ENCODE data around the gene BAHCC1.

BAHCC1 gene

DNA sequence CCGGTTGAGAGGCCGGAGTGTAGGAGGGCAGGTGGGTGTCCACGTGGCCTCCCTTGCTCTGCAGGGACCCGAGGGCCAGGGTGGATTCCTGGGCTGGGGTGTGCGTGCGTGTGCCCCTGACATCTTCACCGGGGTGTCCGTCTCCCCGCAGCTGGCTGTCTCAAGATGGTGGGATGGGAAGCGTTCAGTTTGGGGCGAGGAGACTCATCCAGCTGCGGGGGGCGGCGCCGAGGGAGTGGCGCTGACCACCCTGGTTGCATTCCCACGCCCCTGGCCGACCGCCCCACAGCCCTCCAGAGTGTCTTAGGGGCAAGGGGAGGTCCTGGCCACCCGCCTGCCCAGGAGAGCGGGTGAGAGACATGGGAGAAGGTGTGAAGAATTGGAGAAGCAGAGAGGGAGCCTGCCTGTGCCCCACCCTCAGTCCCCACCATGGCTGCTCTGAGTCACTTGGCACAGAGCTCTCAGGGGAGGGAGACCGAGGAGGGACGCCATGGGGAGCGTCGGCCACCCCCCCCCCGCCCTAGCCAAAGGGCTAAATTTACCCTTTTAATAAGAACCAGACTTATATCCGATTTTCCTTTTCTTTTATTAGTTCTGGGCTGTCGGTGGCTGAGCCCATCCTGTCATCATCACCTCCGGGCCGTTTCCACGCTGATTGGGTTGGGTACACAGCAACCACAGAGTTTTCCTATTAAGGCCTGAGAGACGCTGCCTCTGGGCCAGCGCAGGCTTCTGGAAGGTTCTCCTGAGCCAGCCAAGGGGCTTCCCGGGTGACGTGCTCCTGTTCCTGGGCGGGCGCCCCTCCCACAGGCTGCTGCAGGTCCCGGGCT lies 22.0 kb downstream of the BAHCC1 start (continued):
- no peak for TF ChIP-seq ZNF514 (tag by site-specific recombination; IDR thresholded peaks at IDR 0.05)
- peak; percentile 16; the same call in 1 of the 2 replicates for TF ChIP-seq GLIS2 (tag by site-specific recombination; IDR thresholded peaks at IDR 0.05)
- no peak for TF ChIP-seq ZNF335 (tag by site-specific recombination; conservative IDR thresholded peaks at IDR 0.05)
- no peak for TF ChIP-seq ZIC2 (tag by site-specific recombination; IDR thresholded peaks at IDR 0.05)
- TF ChIP-seq, protein P1, sequence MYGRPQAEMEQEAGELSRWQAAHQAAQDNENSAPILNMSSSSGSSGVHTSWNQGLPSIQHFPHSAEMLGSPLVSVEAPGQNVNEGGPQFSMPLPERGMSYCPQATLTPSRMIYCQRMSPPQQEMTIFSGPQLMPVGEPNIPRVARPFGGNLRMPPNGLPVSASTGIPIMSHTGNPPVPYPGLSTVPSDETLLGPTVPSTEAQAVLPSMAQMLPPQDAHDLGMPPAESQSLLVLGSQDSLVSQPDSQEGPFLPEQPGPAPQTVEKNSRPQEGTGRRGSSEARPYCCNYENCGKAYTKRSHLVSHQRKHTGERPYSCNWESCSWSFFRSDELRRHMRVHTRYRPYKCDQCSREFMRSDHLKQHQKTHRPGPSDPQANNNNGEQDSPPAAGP (tag by site-specific recombination; IDR thresholded peaks at IDR 0.05) = peak; percentile 16; the same call in 1 of the 2 replicates
- no peak for TF ChIP-seq ZNF558 (tag by site-specific recombination; IDR thresholded peaks at IDR 0.05)

DNA sequence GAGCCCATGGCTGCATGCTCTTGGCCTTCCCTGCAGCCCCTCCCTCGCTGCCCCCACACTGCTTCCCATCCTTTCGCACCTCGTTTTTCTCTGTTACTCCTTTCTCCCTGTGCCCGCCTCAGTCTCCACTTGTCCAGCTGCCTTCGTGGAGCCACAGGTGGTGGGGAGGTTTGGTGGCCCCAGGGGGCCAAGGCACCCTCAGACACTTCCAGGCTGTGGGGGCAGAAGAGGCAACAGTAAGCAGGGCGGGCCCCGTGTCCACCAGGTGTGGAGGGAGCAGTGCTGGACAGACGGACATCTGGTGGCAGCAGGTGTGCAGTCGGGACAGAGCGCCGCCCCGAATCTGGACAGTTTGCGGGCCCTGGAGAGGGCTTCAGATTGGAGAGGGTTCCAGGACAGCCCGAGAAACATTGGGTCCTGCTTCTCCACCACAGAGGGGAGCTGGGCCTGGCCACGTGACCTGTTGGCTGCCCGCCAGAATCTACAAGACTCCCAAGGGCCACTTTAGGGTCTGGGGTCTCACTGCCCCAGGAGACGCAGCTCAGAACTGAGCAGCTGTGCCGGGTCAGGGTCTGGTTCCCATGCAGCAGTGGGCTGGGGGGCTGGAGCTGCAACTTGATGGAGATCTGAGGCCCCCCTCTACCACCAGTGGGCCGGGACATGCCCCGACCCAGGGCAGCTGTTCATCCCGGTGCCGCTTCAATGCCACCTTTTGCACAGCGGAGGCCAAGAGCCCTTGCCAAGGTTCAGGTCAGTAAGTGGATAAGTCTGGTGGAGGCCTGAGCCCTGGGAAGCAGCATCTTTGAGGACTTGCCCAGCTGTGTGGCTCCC lies 22.8 kb downstream of the BAHCC1 start:
- H3K4me1 ChIP-seq (ENCODE audit: control insufficient read depth, insufficient read depth, low read length) = peaks cover 14% of the 10 kb centered on the region
- no peaks in the 10 kb centered on the region for H3K36me3 ChIP-seq (ENCODE audit: control insufficient read depth in 2 of 2, insufficient read depth in 1 of 2, low read length in 2 of 2)
- ChIA-PET CTCF (interaction anchor here (1.1 kb wide), 1 partner anchor 23 kb away, joined by 5 read pairs; no protein-coding TSS in a partner anchor), POLR2A (interaction anchor here (0.9 to 1.9 kb wide), 8 partner anchors 9 to 179 kb away, joined by 3 to 35 read pairs (median 6); partner anchors contain the start of genes BAHCC1, NDUFAF8, SLC38A10 and TEPSIN)
- TF ChIP-seq, protein P2, sequence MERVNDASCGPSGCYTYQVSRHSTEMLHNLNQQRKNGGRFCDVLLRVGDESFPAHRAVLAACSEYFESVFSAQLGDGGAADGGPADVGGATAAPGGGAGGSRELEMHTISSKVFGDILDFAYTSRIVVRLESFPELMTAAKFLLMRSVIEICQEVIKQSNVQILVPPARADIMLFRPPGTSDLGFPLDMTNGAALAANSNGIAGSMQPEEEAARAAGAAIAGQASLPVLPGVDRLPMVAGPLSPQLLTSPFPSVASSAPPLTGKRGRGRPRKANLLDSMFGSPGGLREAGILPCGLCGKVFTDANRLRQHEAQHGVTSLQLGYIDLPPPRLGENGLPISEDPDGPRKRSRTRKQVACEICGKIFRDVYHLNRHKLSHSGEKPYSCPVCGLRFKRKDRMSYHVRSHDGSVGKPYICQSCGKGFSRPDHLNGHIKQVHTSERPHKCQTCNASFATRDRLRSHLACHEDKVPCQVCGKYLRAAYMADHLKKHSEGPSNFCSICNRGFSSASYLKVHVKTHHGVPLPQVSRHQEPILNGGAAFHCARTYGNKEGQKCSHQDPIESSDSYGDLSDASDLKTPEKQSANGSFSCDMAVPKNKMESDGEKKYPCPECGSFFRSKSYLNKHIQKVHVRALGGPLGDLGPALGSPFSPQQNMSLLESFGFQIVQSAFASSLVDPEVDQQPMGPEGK (tag by site-specific recombination; IDR thresholded peaks at IDR 0.05) = 0 out of 2 replicates have a peak, but pooled peaks have one; percentile 9
- TF ChIP-seq ZNF473 (tag by site-specific recombination; IDR thresholded peaks at IDR 0.05) = no peak
- no peak for TF ChIP-seq ZNF549 (tag by site-specific recombination; IDR thresholded peaks at IDR 0.05)
- peak; percentile 95 for TF ChIP-seq SCRT1 (tag by site-specific recombination; IDR thresholded peaks at IDR 0.05; ENCODE audit: borderline replicate concordance)
- peak; percentile 92 for TF ChIP-seq SCRT2 (tag by site-specific recombination; IDR thresholded peaks at IDR 0.05)
- TF ChIP-seq, protein P3, sequence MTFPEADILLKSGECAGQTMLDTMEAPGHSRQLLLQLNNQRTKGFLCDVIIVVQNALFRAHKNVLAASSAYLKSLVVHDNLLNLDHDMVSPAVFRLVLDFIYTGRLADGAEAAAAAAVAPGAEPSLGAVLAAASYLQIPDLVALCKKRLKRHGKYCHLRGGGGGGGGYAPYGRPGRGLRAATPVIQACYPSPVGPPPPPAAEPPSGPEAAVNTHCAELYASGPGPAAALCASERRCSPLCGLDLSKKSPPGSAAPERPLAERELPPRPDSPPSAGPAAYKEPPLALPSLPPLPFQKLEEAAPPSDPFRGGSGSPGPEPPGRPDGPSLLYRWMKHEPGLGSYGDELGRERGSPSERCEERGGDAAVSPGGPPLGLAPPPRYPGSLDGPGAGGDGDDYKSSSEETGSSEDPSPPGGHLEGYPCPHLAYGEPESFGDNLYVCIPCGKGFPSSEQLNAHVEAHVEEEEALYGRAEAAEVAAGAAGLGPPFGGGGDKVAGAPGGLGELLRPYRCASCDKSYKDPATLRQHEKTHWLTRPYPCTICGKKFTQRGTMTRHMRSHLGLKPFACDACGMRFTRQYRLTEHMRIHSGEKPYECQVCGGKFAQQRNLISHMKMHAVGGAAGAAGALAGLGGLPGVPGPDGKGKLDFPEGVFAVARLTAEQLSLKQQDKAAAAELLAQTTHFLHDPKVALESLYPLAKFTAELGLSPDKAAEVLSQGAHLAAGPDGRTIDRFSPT (tag by site-specific recombination; IDR thresholded peaks at IDR 0.05) = peak; percentile 10; the same call in 1 of the 2 replicates
- 0 out of 2 replicates have a peak, but pooled peaks have one; percentile 12 for TF ChIP-seq GLIS1 (tag by site-specific recombination; IDR thresholded peaks at IDR 0.05)
- no peak for TF ChIP-seq SP3 (tag by site-specific recombination; IDR thresholded peaks at IDR 0.05)
- no peak for TF ChIP-seq TCF7L2 (IDR thresholded peaks at IDR 0.05; ENCODE audit: borderline replicate concordance, low read depth, low read length)
- TF ChIP-seq ZNF629 (tag by site-specific recombination; IDR thresholded peaks at IDR 0.05) = no peak
- TF ChIP-seq ZNF510 (tag by site-specific recombination; IDR thresholded peaks at IDR 0.05; ENCODE audit: insufficient replicate concordance) = no peak
- H3K9me3 ChIP-seq (ENCODE audit: control insufficient read depth, insufficient read depth, low read depth, low read length) = no peaks in the 10 kb centered on the region
- no peak overlapping the region for H3K4me3 ChIP-seq (ENCODE audit: low read depth, low read length)
- H3K27ac ChIP-seq (ENCODE audit: extremely low read depth, low read depth, low read length) = peak overlapping the region; percentile 81; the same call in 1 of the 2 replicates

Data from HEK293 (cell line).